GM23248 (cell line): Measurements from ENCODE around the gene NAT8L. TPM values are rescaled to one million over a fixed set of nuclear protein-coding genes. Genes with fewer than 3 reads are reported as not detected.

Source experiments
- DNase-seq: peaks from one replicate; pipeline ENCODE4 v3.0.0-alpha.2; 2015
- H2AFZ ChIP-seq: fragments of 200-600 bp; sonication (generic); 2 replicates; pipeline ENCODE4 v1.6.1; 2016; ENCODE audit warnings: antibody characterized with exemption
- H3F3A ChIP-seq: fragments of 200-600 bp; sonication (generic); 2 replicates; pipeline ENCODE4 v1.6.1; 2016; ENCODE audit warnings: mild to moderate bottlenecking, antibody characterized with exemption, mixed run types; ENCODE audit not compliant: insufficient read depth
- H3K27ac ChIP-seq: fragments of 200-600 bp; sonication (generic); 2 replicates; pipeline ENCODE4 v1.5.1; 2016; ENCODE audit warnings: mild to moderate bottlenecking
- H3K27me3 ChIP-seq: fragments of 200-600 bp; sonication (generic); replicated peaks from 2 replicates; pipeline ENCODE4 v1.6.1; 2016; ENCODE audit warnings: mild to moderate bottlenecking; ENCODE audit not compliant: insufficient read depth
- H3K36me3 ChIP-seq: fragments of 200-600 bp; sonication (generic); 2 replicates; pipeline ENCODE4 v1.6.1; 2016; ENCODE audit warnings: low read depth, mild to moderate bottlenecking
- H3K4me1 ChIP-seq: fragments of 200-600 bp; sonication (generic); 2 replicates; pipeline ENCODE4 v1.6.1; 2016; ENCODE audit warnings: mild to moderate bottlenecking; ENCODE audit not compliant: insufficient read depth
- H3K4me2 ChIP-seq: fragments of 200-600 bp; sonication (generic); one replicate; pipeline ENCODE4 v1.6.1; 2016; ENCODE audit warnings: mild to moderate bottlenecking; ENCODE audit not compliant: unreplicated experiment
- H3K4me3 ChIP-seq: fragments of 200-600 bp; sonication (generic); 2 replicates; pipeline ENCODE4 v1.5.1; 2016; ENCODE audit warnings: mild to moderate bottlenecking
- H3K79me2 ChIP-seq: fragments of 200-600 bp; sonication (generic); 2 replicates; pipeline ENCODE4 v1.6.1; 2016; ENCODE audit warnings: mild to moderate bottlenecking; ENCODE audit not compliant: insufficient read depth
- H3K9ac ChIP-seq: fragments of 200-600 bp; sonication (generic); 2 replicates; pipeline ENCODE4 v1.6.1; 2016; ENCODE audit warnings: mild to moderate bottlenecking
- H3K9me2 ChIP-seq: fragments of 200-600 bp; sonication (generic); 2 replicates; pipeline ENCODE4 v1.6.1; 2016; ENCODE audit warnings: mixed run types, mild to moderate bottlenecking, moderate library complexity; ENCODE audit not compliant: insufficient read depth
- H3K9me3 ChIP-seq: fragments of 200-600 bp; sonication (generic); one replicate; pipeline ENCODE4 v1.6.1; 2017; ENCODE audit warnings: low read depth
- H4K20me1 ChIP-seq: fragments of 200-600 bp; sonication (generic); 2 replicates; pipeline ENCODE4 v1.6.0; 2016; ENCODE audit not compliant: insufficient read depth
- EZH2 ChIP-seq: fragments of 200-600 bp; sonication (generic); IDR thresholded peaks from 2 replicates; pipeline ENCODE4 v1.6.1; 2018; ENCODE audit warnings: antibody characterized with exemption, mild to moderate bottlenecking; ENCODE audit not compliant: insufficient read depth, poor library complexity, severe bottlenecking
- EZH2phosphoT487 ChIP-seq: fragments of 200-600 bp; sonication (generic); IDR thresholded peaks from 2 replicates; pipeline ENCODE4 v1.6.1; 2018; ENCODE audit warnings: antibody characterized with exemption, moderate library complexity, mild to moderate bottlenecking, low read depth; ENCODE audit not compliant: insufficient read depth
- WGBS, 2 experiments: methylation state at CpG; one replicate each; pipeline ENCODE4 v1.1.6; 2015 to 2017; ENCODE audit warnings: low lambda C conversion rate in 2 of 2, low coverage in 1 of 2; ENCODE audit errors: missing lambda C conversion rate in 2 of 2; 5-methylcytosine and 5-hydroxymethylcytosine counted together
- in situ Hi-C: fragments of 300-500 bp; cut with MboI; formaldehyde crosslinking; loops from 2 replicates; pipeline ENCODE4 v1.15.0; 2020
- polyA plus RNA-seq: library from polyadenylated mRNA; unstranded; fragments of >200 nt; fragmentation: Nextera tagmentation; extraction: Ambion mirVana; gene quantifications from 2 replicates; pipeline ENCODE4 v1.2.1, GENCODE V29; 2016
- total RNA-seq: library from RNA; depleted of rRNA; stranded (reverse); fragments of >200 nt; shearing (Covaris generic); gene quantifications from 2 replicates; pipeline ENCODE4 v1.2.3, GENCODE V29; 2014

Gene NAT8L
- total and polyA plus RNA-seq, 2 experiments from 2014 or later: 0.03 TPM; not detected in 1

DNA sequence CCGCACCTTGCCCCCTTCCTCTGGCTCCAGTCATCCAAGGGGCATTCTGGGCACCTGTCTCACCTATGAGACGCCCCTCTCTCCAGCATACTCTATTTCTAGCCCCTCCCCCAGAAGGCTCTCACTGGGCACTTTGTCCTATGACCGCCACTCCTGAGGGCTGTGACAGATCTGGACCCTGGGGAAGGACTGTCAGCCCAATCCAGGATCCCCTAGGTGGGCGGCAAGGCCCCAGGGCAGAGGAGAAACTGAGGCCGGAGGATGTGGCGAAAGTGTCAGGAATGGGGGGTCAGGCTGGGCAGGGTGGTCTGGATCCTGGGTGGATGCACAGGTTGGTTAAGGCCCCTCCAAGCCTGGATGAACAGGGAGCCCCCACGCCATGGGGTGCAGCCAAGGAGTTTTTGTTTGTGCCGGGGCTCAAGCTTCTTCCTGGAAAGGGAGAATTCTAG lies 16.2 kb upstream of the NAT8L start:
- Histone ChIP-seq H3K9ac (no peak overlapping the region), H3K27ac (no peak overlapping the region), H3K36me3 (no peaks in the 10 kb centered on the region), H4K20me1 (no peaks in the 10 kb centered on the region), H3K4me2 (no peak overlapping the region), H3K9me2 (no peaks in the 10 kb centered on the region), H3K9me3 (no peaks in the 10 kb centered on the region), H3K4me1 (no peaks in the 10 kb centered on the region), H3F3A (no peaks in the 10 kb centered on the region), H3K4me3 (peak overlapping the region; percentile 75; the same call in 1 of the 2 replicates), H2AFZ (no peak overlapping the region), H3K79me2 (no peaks in the 10 kb centered on the region), H3K27me3 (peaks cover 8% of the 10 kb centered on the region; the same call in 1 of the 2 replicates)
- WGBS, 2 experiments: 90 to 95% methylated on average over 8 of the region's 8 CpGs
- DNase-seq: no peak
- in situ Hi-C loops: no loop called here
- TF ChIP-seq EZH2phosphoT487 (no peak), EZH2 (no peak)

- WGBS, 2 experiments: 93 to 94% methylated on average over 18 of the region's 18 CpGs
Observed at GRCh38 chr4:2043396-2044118, 15.6 kb upstream of the NAT8L start.

DNA sequence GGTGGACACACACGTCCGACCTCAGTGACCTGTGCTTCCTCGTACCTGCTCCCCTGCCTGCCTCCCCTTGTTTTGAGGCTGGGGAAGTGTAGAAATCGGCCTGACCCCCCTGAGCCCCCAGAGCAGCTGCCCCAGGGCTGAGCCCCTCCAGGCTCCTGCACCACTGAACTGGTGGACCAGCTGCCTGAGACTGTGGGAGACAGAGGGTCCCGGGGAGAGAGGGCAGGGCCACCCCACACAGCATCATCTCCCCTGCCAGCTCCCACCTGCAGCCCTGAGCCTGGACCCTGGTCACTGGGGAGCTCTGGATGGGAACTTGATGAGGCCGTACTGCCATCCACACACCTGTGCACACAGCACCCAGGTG lies 15.0 kb upstream of the NAT8L start:
- H3K27me3 ChIP-seq: peaks cover 8% of the 10 kb centered on the region; the same call in 1 of the 2 replicates
- H3F3A ChIP-seq: no peaks in the 10 kb centered on the region
- H4K20me1 ChIP-seq: no peaks in the 10 kb centered on the region
- no peaks in the 10 kb centered on the region for H3K79me2 ChIP-seq
- DNase-seq: no peak
- H3K4me3 ChIP-seq: no peak overlapping the region
- no peak overlapping the region for H2AFZ ChIP-seq
- H3K36me3 ChIP-seq: no peaks in the 10 kb centered on the region
- in situ Hi-C loops: no loop called here
- H3K27ac ChIP-seq: no peak overlapping the region
- H3K4me1 ChIP-seq: no peaks in the 10 kb centered on the region
- TF ChIP-seq EZH2phosphoT487 (no peak), EZH2 (no peak)
- no peak overlapping the region for H3K4me2 ChIP-seq
- 89 to 96% methylated on average over 5 of the region's 6 CpGs for WGBS, 2 experiments
- H3K9me2 ChIP-seq: no peaks in the 10 kb centered on the region
- H3K9ac ChIP-seq: no peak overlapping the region
- H3K9me3 ChIP-seq: no peaks in the 10 kb centered on the region

More at GRCh38 chr4:2043396-2044118, 15.6 kb upstream of the NAT8L start:
- Histone ChIP-seq H3K4me3 (no peak overlapping the region), H3K9me3 (no peaks in the 10 kb centered on the region), H2AFZ (no peak overlapping the region), H3K36me3 (no peaks in the 10 kb centered on the region), H3K9ac (no peak overlapping the region), H3K27me3 (peaks cover 8% of the 10 kb centered on the region; the same call in 1 of the 2 replicates), H3K79me2 (no peaks in the 10 kb centered on the region), H4K20me1 (no peaks in the 10 kb centered on the region), H3F3A (no peaks in the 10 kb centered on the region), H3K9me2 (no peaks in the 10 kb centered on the region), H3K27ac (no peak overlapping the region), H3K4me2 (no peak overlapping the region), H3K4me1 (no peaks in the 10 kb centered on the region)
- no peak for TF ChIP-seq EZH2phosphoT487
- in situ Hi-C loops: no loop called here
- DNase-seq: no peak

- no peaks in the 10 kb centered on the region for H3K36me3 ChIP-seq
- no peak for DNase-seq
- no peaks in the 10 kb centered on the region for H3K79me2 ChIP-seq
- no peak overlapping the region for H3K4me3 ChIP-seq
- H2AFZ ChIP-seq: no peak overlapping the region
- no peak overlapping the region for H3K4me2 ChIP-seq
- H3K9me2 ChIP-seq: no peaks in the 10 kb centered on the region
- no peaks in the 10 kb centered on the region for H3K9me3 ChIP-seq
- H3K4me1 ChIP-seq: no peaks in the 10 kb centered on the region
- in situ Hi-C loops: no loop called here
- H3K27me3 ChIP-seq: peaks cover 7% of the 10 kb centered on the region; the same call in 1 of the 2 replicates
- no peak for TF ChIP-seq EZH2
- no peak for TF ChIP-seq EZH2phosphoT487
- no peaks in the 10 kb centered on the region for H3F3A ChIP-seq
- no peak overlapping the region for H3K27ac ChIP-seq
- H3K9ac ChIP-seq: no peak overlapping the region
- WGBS, 2 experiments: 88 to 90% methylated on average over 18 of the region's 18 CpGs
- H4K20me1 ChIP-seq: no peaks in the 10 kb centered on the region
Observed at GRCh38 chr4:2044542-2045517, 14.3 kb upstream of the NAT8L start.
